GM12801 (cell line): ENCODE measurements around the gene CHST13.

ENCODE experiments used
- CTCF ChIP-seq: IDR thresholded peaks from one replicate; pipeline ENCODE4 v1.5.1; 2011; ENCODE audit warnings: control low read depth; ENCODE audit not compliant: insufficient read length; ENCODE audit errors: extremely low read depth

Gene CHST13

GRCh38 chr3:126490619-126491018 is 33.3 kb upstream of the CHST13 start:
- TF ChIP-seq CTCF = no peak

- no peak for TF ChIP-seq CTCF
Measured at GRCh38 chr3:126491221-126492013, 32.5 kb upstream of the CHST13 start.

- TF ChIP-seq CTCF = no peak
Measured at GRCh38 chr3:126493051-126493450, 30.9 kb upstream of the CHST13 start.

GRCh38 chr3:126493739-126494138 is 30.2 kb upstream of the CHST13 start:
- TF ChIP-seq CTCF = no peak

- no peak for TF ChIP-seq CTCF
Measured at GRCh38 chr3:126494204-126494969, 29.6 kb upstream of the CHST13 start.

- TF ChIP-seq CTCF = no peak
Measured at GRCh38 chr3:126494970-126495230, 29.1 kb upstream of the CHST13 start.

- TF ChIP-seq CTCF = no peak
Measured at GRCh38 chr3:126495786-126496185, 28.2 kb upstream of the CHST13 start.
